ENCODE data around the gene ISL1.
A peak's percentile ranks its signal among the peaks of the same experiment; 100 is the strongest.

Gene ISL1

GRCh38 chr5:51388488-51389287 is 5.4 kb downstream of the ISL1 start:
- Histone ChIP-seq H3K36me3 (ENCODE audit: control insufficient read depth in 1 of 2, insufficient read depth in 2 of 2, low read length in 2 of 2) (peaks cover 28 to 39% of the 10 kb centered on the region in 2 experiments), H3K14ac (ENCODE audit: low read length) (peak overlapping the region; percentile 45), H3K79me1 (ENCODE audit: low read length) (peaks cover 29% of the 10 kb centered on the region), H2AK5ac (ENCODE audit: low read length) (peak overlapping the region; percentile 9), H3K9ac (ENCODE audit: low read length) (peak overlapping the region; percentile 19), H2BK5ac (ENCODE audit: low read depth, low read length, poor library complexity) (no peak overlapping the region), H3K27me3 (ENCODE audit: insufficient read depth, low read length) (no peaks in the 10 kb centered on the region), H2AFZ (ENCODE audit: insufficient read depth, low read length, poor library complexity) (no peak overlapping the region), H4K12ac (ENCODE audit: low read depth, low read length) (no peak overlapping the region), H4K91ac (ENCODE audit: low read depth, low read length) (peak overlapping the region; percentile 51), H3K27ac (ENCODE audit: low read depth, low read length) (peak overlapping the region; percentile 13), H3K9me3 (ENCODE audit: insufficient read depth, low read depth, low read length) (no peaks in the 10 kb centered on the region), H3K18ac (ENCODE audit: low read length) (peak overlapping the region; percentile 42), H3K4me2 (ENCODE audit: low read length) (peak overlapping the region; percentile 53), H2BK120ac (ENCODE audit: insufficient read depth, low read length, poor library complexity) (peak overlapping the region; percentile 1), H4K8ac (ENCODE audit: low read depth, low read length) (peak overlapping the region; percentile 48), H3K4ac (ENCODE audit: low read depth, low read length) (peak overlapping the region; percentile 61), H3K4me1 (ENCODE audit: control insufficient read depth in 1 of 2, insufficient read depth in 2 of 2, low read length in 2 of 2) (peaks cover 26 to 36% of the 10 kb centered on the region in 2 experiments), H3K4me3 (ENCODE audit: low read depth, low read length) (no peak overlapping the region), H3K23ac (ENCODE audit: low read length) (no peak overlapping the region), H3K79me2 (ENCODE audit: control insufficient read depth, insufficient read depth, low read length, poor library complexity) (peaks cover 26% of the 10 kb centered on the region), H2BK12ac (ENCODE audit: low read length) (peak overlapping the region; percentile 1)
- no CpG with 5 or more reads among the region's 12 CpGs for WGBS (ENCODE audit: extremely low coverage, insufficient coverage, insufficient read length)
- no peak for DNase-seq

- Histone ChIP-seq H3K36me3 (ENCODE audit: control insufficient read depth in 1 of 2, insufficient read depth in 2 of 2, low read length in 2 of 2) (peaks cover 28 to 41% of the 10 kb centered on the region in 2 experiments), H3K27me3 (ENCODE audit: insufficient read depth, low read length) (no peaks in the 10 kb centered on the region), H2AFZ (ENCODE audit: insufficient read depth, low read length, poor library complexity) (no peak overlapping the region), H3K79me1 (ENCODE audit: low read length) (peaks cover 26% of the 10 kb centered on the region), H3K27ac (ENCODE audit: low read depth, low read length) (peak overlapping the region; percentile 13), H2BK5ac (ENCODE audit: low read depth, low read length, poor library complexity) (no peak overlapping the region), H3K9me3 (ENCODE audit: insufficient read depth, low read depth, low read length) (no peaks in the 10 kb centered on the region), H3K4me2 (ENCODE audit: low read length) (peak overlapping the region; percentile 53), H3K23ac (ENCODE audit: low read length) (no peak overlapping the region), H4K8ac (ENCODE audit: low read depth, low read length) (peak overlapping the region; percentile 48), H3K79me2 (ENCODE audit: control insufficient read depth, insufficient read depth, low read length, poor library complexity) (peaks cover 23% of the 10 kb centered on the region), H3K9ac (ENCODE audit: low read length) (peak overlapping the region; percentile 19), H3K4me3 (ENCODE audit: low read depth, low read length) (no peak overlapping the region), H2AK5ac (ENCODE audit: low read length) (peak overlapping the region; percentile 9), H3K14ac (ENCODE audit: low read length) (peak overlapping the region; percentile 45), H3K4ac (ENCODE audit: low read depth, low read length) (peak overlapping the region; percentile 61), H2BK120ac (ENCODE audit: insufficient read depth, low read length, poor library complexity) (peak overlapping the region; percentile 1), H4K12ac (ENCODE audit: low read depth, low read length) (no peak overlapping the region), H4K91ac (ENCODE audit: low read depth, low read length) (peak overlapping the region; percentile 51), H3K4me1 (ENCODE audit: control insufficient read depth in 1 of 2, insufficient read depth in 2 of 2, low read length in 2 of 2) (peaks cover 26 to 36% of the 10 kb centered on the region in 2 experiments), H2BK12ac (ENCODE audit: low read length) (peak overlapping the region; percentile 1), H3K18ac (ENCODE audit: low read length) (peak overlapping the region; percentile 22)
- DNase-seq: no peak
- WGBS (ENCODE audit: extremely low coverage, insufficient coverage, insufficient read length): no CpG with 5 or more reads among the region's 17 CpGs
Observed at GRCh38 chr5:51389288-51389576, 6.0 kb downstream of the ISL1 start.

GRCh38 chr5:51389577-51390463 is 6.6 kb downstream of the ISL1 start:
- peaks cover 26 to 36% of the 10 kb centered on the region in 2 experiments for H3K4me1 ChIP-seq (ENCODE audit: control insufficient read depth in 1 of 2, insufficient read depth in 2 of 2, low read length in 2 of 2)
- peak overlapping the region; percentile 7 for H2BK5ac ChIP-seq (ENCODE audit: low read depth, low read length, poor library complexity)
- H3K36me3 ChIP-seq (ENCODE audit: control insufficient read depth in 1 of 2, insufficient read depth in 2 of 2, low read length in 2 of 2): peaks cover 28 to 41% of the 10 kb centered on the region in 2 experiments
- peak overlapping the region; percentile 54 for H3K4me3 ChIP-seq (ENCODE audit: low read depth, low read length)
- H4K12ac ChIP-seq (ENCODE audit: low read depth, low read length): no peak overlapping the region
- no peaks in the 10 kb centered on the region for H3K9me3 ChIP-seq (ENCODE audit: insufficient read depth, low read depth, low read length)
- no peaks in the 10 kb centered on the region for H3K27me3 ChIP-seq (ENCODE audit: insufficient read depth, low read length)
- no peak overlapping the region for H3K23ac ChIP-seq (ENCODE audit: low read length)
- peak overlapping the region; percentile 14 for H2BK12ac ChIP-seq (ENCODE audit: low read length)
- peak overlapping the region; percentile 67 for H4K8ac ChIP-seq (ENCODE audit: low read depth, low read length)
- H2BK120ac ChIP-seq (ENCODE audit: insufficient read depth, low read length, poor library complexity): peak overlapping the region; percentile 40
- H2AFZ ChIP-seq (ENCODE audit: insufficient read depth, low read length, poor library complexity): no peak overlapping the region
- H3K79me2 ChIP-seq (ENCODE audit: control insufficient read depth, insufficient read depth, low read length, poor library complexity): peaks cover 23% of the 10 kb centered on the region
- H3K4ac ChIP-seq (ENCODE audit: low read depth, low read length): peak overlapping the region; percentile 41
- peak overlapping the region; percentile 55 for H3K4me2 ChIP-seq (ENCODE audit: low read length)
- peak overlapping the region; percentile 33 for H4K91ac ChIP-seq (ENCODE audit: low read depth, low read length)
- peak overlapping the region; percentile 67 for H3K9ac ChIP-seq (ENCODE audit: low read length)
- H3K27ac ChIP-seq (ENCODE audit: low read depth, low read length): peak overlapping the region; percentile 32
- H3K79me1 ChIP-seq (ENCODE audit: low read length): peaks cover 26% of the 10 kb centered on the region
- H3K18ac ChIP-seq (ENCODE audit: low read length): peak overlapping the region; percentile 76
- peak overlapping the region; percentile 69 for H3K14ac ChIP-seq (ENCODE audit: low read length)
- no CpG with 5 or more reads among the region's 68 CpGs for WGBS (ENCODE audit: extremely low coverage, insufficient coverage, insufficient read length)
- H2AK5ac ChIP-seq (ENCODE audit: low read length): peak overlapping the region; percentile 6
- peak; percentile 43 for DNase-seq

GRCh38 chr5:51391175-51391574 is 7.9 kb downstream of the ISL1 start:
- Histone ChIP-seq H3K4me1 (ENCODE audit: control insufficient read depth in 1 of 2, insufficient read depth in 2 of 2, low read length in 2 of 2) (peaks cover 34 to 45% of the 10 kb centered on the region in 2 experiments), H2BK120ac (ENCODE audit: insufficient read depth, low read length, poor library complexity) (no peak overlapping the region), H3K4ac (ENCODE audit: low read depth, low read length) (no peak overlapping the region), H3K23ac (ENCODE audit: low read length) (no peak overlapping the region), H4K12ac (ENCODE audit: low read depth, low read length) (no peak overlapping the region), H3K27ac (ENCODE audit: low read depth, low read length) (peak overlapping the region; percentile 48), H3K79me1 (ENCODE audit: low read length) (peaks cover 26% of the 10 kb centered on the region), H3K4me3 (ENCODE audit: low read depth, low read length) (no peak overlapping the region), H2BK12ac (ENCODE audit: low read length) (no peak overlapping the region), H3K4me2 (ENCODE audit: low read length) (no peak overlapping the region), H3K9me3 (ENCODE audit: insufficient read depth, low read depth, low read length) (no peaks in the 10 kb centered on the region), H3K79me2 (ENCODE audit: control insufficient read depth, insufficient read depth, low read length, poor library complexity) (peaks cover 23% of the 10 kb centered on the region), H3K9ac (ENCODE audit: low read length) (no peak overlapping the region), H2AK5ac (ENCODE audit: low read length) (no peak overlapping the region), H2BK5ac (ENCODE audit: low read depth, low read length, poor library complexity) (no peak overlapping the region), H4K91ac (ENCODE audit: low read depth, low read length) (peak overlapping the region; percentile 2), H3K18ac (ENCODE audit: low read length) (no peak overlapping the region), H4K8ac (ENCODE audit: low read depth, low read length) (no peak overlapping the region), H2AFZ (ENCODE audit: insufficient read depth, low read length, poor library complexity) (no peak overlapping the region), H3K36me3 (ENCODE audit: control insufficient read depth in 1 of 2, insufficient read depth in 2 of 2, low read length in 2 of 2) (peaks cover 28 to 46% of the 10 kb centered on the region in 2 experiments), H3K27me3 (ENCODE audit: insufficient read depth, low read length) (no peaks in the 10 kb centered on the region), H3K14ac (ENCODE audit: low read length) (no peak overlapping the region)
- no CpG with 5 or more reads among the region's 5 CpGs for WGBS (ENCODE audit: extremely low coverage, insufficient coverage, insufficient read length)
- no peak for DNase-seq
